SK-N-SH (cell line): ENCODE results near the gene PRKAB1. TPM values are rescaled to one million over a fixed set of nuclear protein-coding genes. Genes with fewer than 3 reads are reported as not detected.

Source experiments
- USF2 ChIP-seq: fragments of 150-350 bp; IDR thresholded peaks from 2 replicates; pipeline ENCODE4 v1.6.1; 2017; ENCODE audit warnings: antibody characterized with exemption, low read length, low read depth, borderline replicate concordance
- ZBTB33 ChIP-seq: IDR thresholded peaks from 2 replicates; pipeline ENCODE4 v1.4.0; 2012; ENCODE audit warnings: low read depth, borderline replicate concordance
- polyA plus RNA-seq, 3 experiments: library from polyadenylated mRNA; depleted of rRNA; stranded (reverse); fragments of >200 nt; gene quantifications; 2 replicates each; pipeline ENCODE4 v1.2.3, GENCODE V29; 2012
- small RNA-seq, 7 experiments: library from RNA; depleted of rRNA; stranded (forward); fragments of <200 nt; gene quantifications; one replicate each; pipeline ENCODE3, GENCODE V24; 2012

PRKAB1 gene
- polyA plus RNA-seq, 1 of the 3 experiments (the other 2 are of a cell fraction) = 28.9 TPM

- TF ChIP-seq USF2 = no peak
- no peak for TF ChIP-seq ZBTB33
These were observed 62.4 kb downstream of the PRKAB1 start (continued) for GRCh38 chr12:119730381-119730780.

Small RNAs within 50 kb of the gene (small RNA-seq; reads per million reads assigned to genes)
- gene RN7SKP197 = 0 reads per million in 7 experiments

Other genes starting within 250 kb of the PRKAB1 start
- gene TMEM233, start 74.4 kb upstream of the PRKAB1 start, polyA plus RNA-seq (2012; rRNA removed) = 2.3 and 2.6 TPM in 2 replicates
- 5.7 and 7.7 TPM in 2 replicates for gene CIT, start 209.2 kb downstream of the PRKAB1 start, polyA plus RNA-seq (2012; rRNA removed)